Keratinocyte (primary cell): ENCODE measurements around the gene STRADB. TPM values are rescaled to one million over a fixed set of nuclear protein-coding genes. Genes with fewer than 3 reads are reported as not detected.

ENCODE experiments used
- DNase-seq: peaks from one replicate; pipeline ENCODE4 v3.0.0-alpha.2; 2011; ENCODE audit warnings: low read depth, missing footprints, low spot score
- FAIRE-seq: peaks from 2 replicates; lab custom pipeline; 2011; peaks lifted over from hg19 to GRCh38; lab: Jason Lieb, UNC
- H2AFZ ChIP-seq: 2 replicates; pipeline ENCODE4 v1.6.0; 2012; ENCODE audit warnings: low read length, control low read depth, inconsistent platforms; ENCODE audit not compliant: control insufficient read depth
- H3K27ac ChIP-seq: 2 replicates; pipeline ENCODE4 v1.5.1; 2011; ENCODE audit warnings: low read length; ENCODE audit not compliant: control insufficient read depth, insufficient read depth
- H3K27me3 ChIP-seq: 3 replicates; pipeline ENCODE4 v1.6.0; 2011; ENCODE audit warnings: low read length; ENCODE audit not compliant: control insufficient read depth, insufficient read depth; ENCODE audit errors: extremely low read depth
- H3K36me3 ChIP-seq, 2 experiments: 2 replicates in 1 of 2; 3 replicates in 1 of 2; pipeline ENCODE4 v1.5.1; 2011; ENCODE audit warnings: low read length in 2 of 2, mild to moderate bottlenecking in 1 of 2; ENCODE audit not compliant: control insufficient read depth in 2 of 2, insufficient read depth in 2 of 2; ENCODE audit errors: extremely low read depth in 1 of 2
- H3K4me1 ChIP-seq: 3 replicates; pipeline ENCODE4 v1.5.1; 2011; ENCODE audit warnings: low read length; ENCODE audit not compliant: control insufficient read depth, insufficient read depth; ENCODE audit errors: extremely low read depth
- H3K4me2 ChIP-seq: 3 replicates; pipeline ENCODE4 v1.6.0; 2011; ENCODE audit warnings: low read depth, low read length; ENCODE audit not compliant: control insufficient read depth, insufficient read depth; ENCODE audit errors: extremely low read depth
- H3K4me3 ChIP-seq, 3 experiments: fragments of 200-600 bp in 1 of 3; sonication (generic) in 1 of 3; 2 replicates in 2 of 3; 3 replicates in 1 of 3; pipeline ENCODE4 v1.5.1; 2011 to 2016; ENCODE audit warnings: low read length in 3 of 3, mild to moderate bottlenecking in 3 of 3, control low read depth in 2 of 3, inconsistent platforms in 1 of 3, low read depth in 1 of 3, mixed read lengths in 1 of 3, mixed run types in 1 of 3, moderate library complexity in 1 of 3; ENCODE audit not compliant: control insufficient read depth in 2 of 3, insufficient read depth in 2 of 3; ENCODE audit errors: extremely low read depth in 1 of 3
- H3K79me2 ChIP-seq: 2 replicates; pipeline ENCODE4 v1.6.0; 2012; ENCODE audit warnings: low read length; ENCODE audit not compliant: control insufficient read depth, insufficient read depth
- H3K9ac ChIP-seq: 3 replicates; pipeline ENCODE4 v1.6.0; 2011; ENCODE audit warnings: low read length; ENCODE audit not compliant: control insufficient read depth, insufficient read depth; ENCODE audit errors: extremely low read depth
- H3K9me1 ChIP-seq: 3 replicates; pipeline ENCODE4 v1.6.0; 2011; ENCODE audit warnings: low read length; ENCODE audit not compliant: control insufficient read depth, insufficient read depth; ENCODE audit errors: extremely low read depth
- H3K9me3 ChIP-seq: 2 replicates; pipeline ENCODE4 v1.5.1; 2012; ENCODE audit warnings: low read depth, low read length; ENCODE audit not compliant: control insufficient read depth
- H4K20me1 ChIP-seq: 3 replicates; pipeline ENCODE4 v1.6.0; 2011; ENCODE audit warnings: low read length; ENCODE audit not compliant: control insufficient read depth, insufficient read depth; ENCODE audit errors: extremely low read depth
- EZH2 ChIP-seq: IDR thresholded peaks from one replicate; pipeline ENCODE4 v1.6.1; 2012; ENCODE audit warnings: inconsistent platforms, mild to moderate bottlenecking, low read length, moderate library complexity
- dilution Hi-C: fragments of 300-500 bp; cut with MboI; formaldehyde crosslinking; loops from one replicate; pipeline ENCODE4 v1.7.0; 2020; ENCODE audit warnings: low sequenced_read_pairs; ENCODE audit not compliant: extremely low pct_ligation_motif_present
- polyA plus RNA-seq, 5 experiments: library from polyadenylated mRNA; depleted of rRNA in 3 of 5; stranded (reverse) in 3 of 5; stranded (forward) in 1 of 5; unstranded in 1 of 5; fragments of >200 nt; gene quantifications; 1 replicate in 1 of 5; 2 replicates in 3 of 5; 3 replicates in 1 of 5; pipeline versions ENCODE4 v1.2.1 to v1.2.3, GENCODE V29; 2011 to 2012; ENCODE audit warnings: missing spikeins in 2 of 5, low read depth in 1 of 5, low replicate concordance in 1 of 5
- TF ChIP-seq, protein P1 (sequence below), 3 experiments: IDR thresholded peaks in 1 of 3; conservative IDR thresholded peaks in 1 of 3; optimal IDR thresholded peaks in 1 of 3; 2 replicates in 2 of 3; 3 replicates in 1 of 3; pipeline versions ENCODE3 to v1.5.1; 2011; ENCODE audit warnings: low read length in 3 of 3, mild to moderate bottlenecking in 3 of 3, moderate library complexity in 2 of 3, control low read depth in 1 of 3, inconsistent platforms in 1 of 3; ENCODE audit not compliant: insufficient read depth in 2 of 3; ENCODE audit errors: extremely low read depth in 1 of 3

The STRADB gene
- polyA plus RNA-seq, 1 donor (not counting 4 experiments of a cell fraction or from before 2014, with no cell fraction given) = 14.6 TPM

DNA sequence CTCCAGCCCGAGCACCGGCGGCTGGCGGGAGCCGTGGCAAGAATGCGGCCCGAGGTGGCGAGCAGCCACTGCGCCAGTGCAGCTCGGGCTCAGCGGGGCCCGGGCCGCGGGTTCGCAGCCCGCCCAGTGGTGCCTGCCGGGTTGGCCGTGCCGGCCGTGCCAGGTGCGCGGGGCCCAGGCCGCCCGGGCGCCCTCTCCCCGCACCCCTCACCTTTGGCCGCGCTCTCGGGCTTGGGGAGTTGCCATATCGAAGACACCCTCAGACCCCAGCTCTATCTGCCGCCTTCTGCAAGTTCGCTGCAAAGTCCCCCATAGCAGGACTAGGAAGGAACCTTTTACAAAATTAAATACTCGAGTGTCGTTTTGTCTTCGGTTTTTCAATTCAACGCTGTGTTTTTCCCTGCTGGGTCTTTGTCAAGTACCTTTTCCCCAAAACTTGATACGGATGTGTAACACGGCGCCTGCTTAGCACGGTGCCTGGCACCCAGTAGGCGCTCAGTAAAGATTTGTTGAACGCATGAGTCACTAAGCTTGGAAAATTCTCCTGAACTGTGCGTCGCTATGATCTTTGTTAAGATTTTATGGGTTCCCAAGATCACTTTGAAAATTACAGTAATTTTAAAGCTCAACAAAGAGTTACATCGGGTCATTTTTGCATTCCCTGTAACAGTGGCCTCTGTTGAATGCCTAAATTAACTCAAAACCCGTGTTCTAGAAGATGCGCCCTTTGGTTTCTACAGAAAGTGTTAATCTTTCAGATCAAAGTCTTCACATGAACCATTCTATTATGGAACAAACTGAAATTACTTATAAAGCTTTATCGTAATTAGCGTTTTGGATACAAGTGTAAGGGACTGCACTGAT, 750 bp downstream of the STRADB start:
- H3K4me2 ChIP-seq = peak overlapping the region; percentile 70
- H3K79me2 ChIP-seq = peaks cover 13% of the 10 kb centered on the region
- H3K9ac ChIP-seq = peak overlapping the region; percentile 93
- H3K27me3 ChIP-seq = no peaks in the 10 kb centered on the region
- no peaks in the 10 kb centered on the region for H3K9me3 ChIP-seq
- FAIRE-seq (peak; percentile 51), DNase-seq (no peak)
- H3K4me3 ChIP-seq = peak overlapping the region; percentile 86 to 99 (median 90)
- dilution Hi-C loops = no loop called here
- H2AFZ ChIP-seq = peak overlapping the region; percentile 90
- H3K9me1 ChIP-seq = no peaks in the 10 kb centered on the region
- TF ChIP-seq, protein P1, sequence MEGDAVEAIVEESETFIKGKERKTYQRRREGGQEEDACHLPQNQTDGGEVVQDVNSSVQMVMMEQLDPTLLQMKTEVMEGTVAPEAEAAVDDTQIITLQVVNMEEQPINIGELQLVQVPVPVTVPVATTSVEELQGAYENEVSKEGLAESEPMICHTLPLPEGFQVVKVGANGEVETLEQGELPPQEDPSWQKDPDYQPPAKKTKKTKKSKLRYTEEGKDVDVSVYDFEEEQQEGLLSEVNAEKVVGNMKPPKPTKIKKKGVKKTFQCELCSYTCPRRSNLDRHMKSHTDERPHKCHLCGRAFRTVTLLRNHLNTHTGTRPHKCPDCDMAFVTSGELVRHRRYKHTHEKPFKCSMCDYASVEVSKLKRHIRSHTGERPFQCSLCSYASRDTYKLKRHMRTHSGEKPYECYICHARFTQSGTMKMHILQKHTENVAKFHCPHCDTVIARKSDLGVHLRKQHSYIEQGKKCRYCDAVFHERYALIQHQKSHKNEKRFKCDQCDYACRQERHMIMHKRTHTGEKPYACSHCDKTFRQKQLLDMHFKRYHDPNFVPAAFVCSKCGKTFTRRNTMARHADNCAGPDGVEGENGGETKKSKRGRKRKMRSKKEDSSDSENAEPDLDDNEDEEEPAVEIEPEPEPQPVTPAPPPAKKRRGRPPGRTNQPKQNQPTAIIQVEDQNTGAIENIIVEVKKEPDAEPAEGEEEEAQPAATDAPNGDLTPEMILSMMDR (optimal IDR thresholded peaks at IDR 0.05 in 1 of 3, IDR thresholded peaks at IDR 0.05 in 1 of 3, conservative IDR thresholded peaks at IDR 0.05 in 1 of 3; ENCODE audit: extremely low read depth in 1 of 3, insufficient read depth in 2 of 3, low read length in 3 of 3) = no peak
- no peak for TF ChIP-seq EZH2
- no peaks in the 10 kb centered on the region for H3K36me3 ChIP-seq
- H3K4me1 ChIP-seq = peaks cover 23% of the 10 kb centered on the region
- peak overlapping the region; percentile 87 for H3K27ac ChIP-seq
- H4K20me1 ChIP-seq = no peaks in the 10 kb centered on the region

GRCh38 chr2:201452922-201453643, 1.5 kb downstream of the STRADB start:
- DNase-seq = no peak
- peak; percentile 73 for FAIRE-seq

More at GRCh38 chr2:201452922-201453643, 1.5 kb downstream of the STRADB start:
- Histone ChIP-seq H4K20me1 (no peaks in the 10 kb centered on the region), H3K9me1 (no peaks in the 10 kb centered on the region), H3K4me2 (peak overlapping the region; percentile 70), H3K9ac (no peak overlapping the region), H3K4me3 (no peak overlapping the region), H3K4me1 (peaks cover 16% of the 10 kb centered on the region), H2AFZ (no peak overlapping the region), H3K79me2 (peaks cover 11% of the 10 kb centered on the region), H3K9me3 (no peaks in the 10 kb centered on the region), H3K36me3 (no peaks in the 10 kb centered on the region), H3K27me3 (no peaks in the 10 kb centered on the region), H3K27ac (no peak overlapping the region)
- dilution Hi-C loops = no loop called here
- no peak for TF ChIP-seq EZH2
- TF ChIP-seq, protein P1 (optimal IDR thresholded peaks at IDR 0.05 in 1 of 3, IDR thresholded peaks at IDR 0.05 in 1 of 3, conservative IDR thresholded peaks at IDR 0.05 in 1 of 3; ENCODE audit: extremely low read depth in 1 of 3, insufficient read depth in 2 of 3, low read length in 3 of 3) = no peak
